LHCN-M2 (cell line): Measurements from ENCODE around the gene EFEMP1. TPM values are rescaled to one million over a fixed set of nuclear protein-coding genes. Genes with fewer than 3 reads are reported as not detected.

Experiments
- DNase-seq: peaks from one replicate; pipeline ENCODE4 v3.0.0-alpha.2; 2012; ENCODE audit warnings: low read depth
- total RNA-seq: library from RNA; depleted of rRNA; stranded (reverse); fragments of >200 nt; gene quantifications from 2 replicates; pipeline ENCODE4 v1.2.3, GENCODE V29; 2014; rRNA removed

EFEMP1 gene
- total RNA-seq, 1 experiment from 2014 or later, result 37.8 TPM

DNA sequence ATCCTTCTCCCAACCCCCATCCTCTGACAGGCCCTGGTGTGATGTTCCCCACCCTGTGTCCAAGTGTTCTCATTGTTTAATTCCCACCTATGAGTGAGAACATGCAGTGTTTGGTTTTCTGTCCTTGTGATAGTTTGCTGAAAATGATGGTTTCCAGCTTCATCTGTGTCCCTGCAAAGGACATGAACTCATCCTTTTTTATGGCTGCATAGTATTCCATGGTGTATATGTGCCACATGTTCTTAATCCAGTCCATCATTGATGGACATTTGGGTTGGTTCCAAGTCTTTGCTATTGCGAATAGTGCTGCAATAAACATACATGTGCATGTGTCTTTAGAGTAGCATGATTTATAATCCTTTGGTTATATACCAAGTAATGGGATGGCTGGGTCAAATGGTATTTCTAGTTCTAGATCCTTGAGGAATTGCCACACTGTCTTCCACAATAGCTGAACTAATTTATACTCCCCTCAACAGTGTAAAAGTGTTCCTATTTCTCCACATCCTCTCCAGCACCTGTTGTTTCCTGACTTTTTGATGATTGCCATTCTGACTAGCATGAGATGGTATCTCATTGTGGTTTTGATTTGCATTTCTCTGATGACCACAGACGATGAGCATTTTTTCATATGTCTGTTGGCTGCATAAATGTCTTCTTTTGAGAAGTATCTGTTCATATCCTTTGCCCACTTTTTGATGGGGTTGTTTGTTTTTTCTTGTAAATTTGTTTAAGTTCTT, 91.7 kb downstream of the EFEMP1 start:
- peak; percentile 93 for DNase-seq

DNA sequence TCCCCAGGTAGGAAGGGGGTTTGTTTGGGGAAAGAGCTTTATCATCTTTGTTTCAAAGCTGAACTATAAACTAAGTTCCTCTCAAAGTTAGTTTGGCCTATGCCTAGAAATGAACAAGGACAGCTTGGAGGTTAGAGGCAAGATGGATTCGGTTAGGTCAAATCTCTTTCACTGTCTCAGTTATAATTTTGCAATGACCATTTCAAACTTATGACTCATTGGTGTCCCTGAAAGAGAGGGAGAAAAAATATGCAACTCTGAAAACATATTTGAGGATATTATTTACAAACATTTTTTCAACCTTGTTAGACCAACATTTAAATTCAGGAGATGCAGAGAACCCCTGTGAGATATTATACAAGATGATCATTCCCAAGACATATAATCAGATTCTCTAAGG, 95.7 kb downstream of the EFEMP1 start:
- DNase-seq, result peak; percentile 45

DNA sequence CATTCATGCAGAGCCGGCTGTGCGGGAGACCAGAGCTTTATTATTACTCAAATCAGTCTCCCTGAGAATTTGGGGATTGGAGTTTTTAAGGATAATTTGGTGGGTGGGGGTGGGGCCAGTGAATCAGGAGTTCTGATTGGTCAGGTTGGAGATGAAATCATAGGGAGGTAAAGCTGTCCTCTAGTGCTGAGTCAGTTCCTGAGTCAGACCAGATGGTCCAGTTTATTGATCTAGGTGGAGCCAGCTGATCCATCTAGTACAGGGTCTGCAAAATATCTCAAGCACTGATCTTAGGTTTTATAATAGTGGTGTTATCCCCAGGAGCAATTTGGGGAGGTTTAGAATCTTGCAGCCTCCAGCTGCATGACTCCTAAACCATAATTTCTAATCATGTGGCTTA, 96.2 kb downstream of the EFEMP1 start:
- peak; percentile 44 for DNase-seq

DNA sequence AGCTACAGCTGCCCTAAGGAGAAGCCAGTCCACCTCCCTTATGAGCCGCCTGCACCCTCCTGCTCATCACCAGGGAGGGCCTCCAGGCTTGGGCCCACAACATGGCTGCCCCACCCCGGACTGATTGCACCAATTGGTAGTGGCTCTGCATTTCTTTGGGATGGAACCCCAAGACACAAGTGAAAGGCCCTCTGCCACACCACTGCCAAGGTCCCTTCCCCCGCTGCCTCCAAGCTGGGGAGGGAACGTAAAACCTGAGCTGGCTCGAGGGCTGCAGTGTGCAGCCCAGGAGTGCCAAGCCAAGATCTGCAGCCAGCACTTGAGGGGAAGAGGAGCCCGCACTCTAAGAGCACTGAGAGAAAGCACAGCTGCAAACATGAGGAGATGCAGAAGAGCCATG, 97.3 kb downstream of the EFEMP1 start:
- DNase-seq, result no peak

DNA sequence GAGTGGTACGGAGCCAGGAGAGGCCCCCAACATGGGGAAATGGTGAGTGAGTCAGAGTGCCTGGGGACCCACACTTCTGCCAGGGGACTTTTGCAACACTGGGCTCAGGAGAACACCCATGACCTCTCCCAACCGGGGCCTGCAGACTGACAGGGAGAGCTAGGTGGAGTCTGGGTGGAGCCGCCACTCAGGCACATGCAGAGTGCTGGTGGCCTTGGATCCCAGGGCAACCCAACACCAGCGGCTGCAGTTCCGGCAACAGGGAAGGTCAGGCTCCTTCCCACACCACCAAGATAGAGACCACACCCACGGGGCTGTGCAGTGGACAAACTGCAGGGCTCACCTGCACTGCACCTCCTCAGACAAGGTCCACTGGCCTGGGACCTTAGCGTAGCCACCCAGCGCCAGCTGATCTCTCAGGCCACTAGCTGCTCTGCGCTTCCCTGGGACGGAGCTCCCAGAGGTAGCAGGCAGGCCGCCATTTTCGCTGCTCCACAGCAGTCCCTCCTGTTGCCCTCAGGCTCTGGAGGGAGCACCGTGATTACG, 99.0 kb downstream of the EFEMP1 start:
- DNase-seq, result no peak

Other genes starting within 250 kb of the EFEMP1 start
- 30.9 and 31.5 TPM in 2 replicates for gene PNPT1, start 229.9 kb downstream of the EFEMP1 start, total RNA-seq